A673 (cell line): Measurements from ENCODE around the gene RRAS2. TPM values are rescaled to one million over a fixed set of nuclear protein-coding genes. Genes with fewer than 3 reads are reported as not detected.

Experiments
- BruUV-seq: library from RNA; stranded (reverse); fragments of 400-500 nt; replicated peaks from 2 replicates; lab custom pipeline; 2021; lab: Mats Ljungman, UMichigan
- CTCF ChIA-PET: fragments of 300-600 bp; sonication (Branson Sonifier 250); formaldehyde crosslinking; loops from one replicate; lab custom pipeline; 2022; ENCODE audit warnings: antibody characterized with exemption; lab: Charles Lee
- POLR2A ChIA-PET: fragments of 300-600 bp; sonication (Branson Sonifier 250); formaldehyde crosslinking; loops from one replicate; lab custom pipeline; 2022; ENCODE audit warnings: antibody characterized with exemption; ENCODE audit not compliant: low non-redundant PET; lab: Charles Lee
- DNase-seq: peaks from one replicate; pipeline ENCODE4 v3.0.0-alpha.2; 2015; ENCODE audit warnings: low spot score
- H3K27ac ChIP-seq: fragments of 200-600 bp; sonication (generic); 2 replicates; pipeline ENCODE4 v1.5.1; 2016; ENCODE audit warnings: mixed run types, low read depth, mild to moderate bottlenecking, mixed read lengths, antibody characterized with exemption, low read length; ENCODE audit not compliant: poor library complexity, severe bottlenecking
- H3K27me3 ChIP-seq: fragments of 200-600 bp; sonication (generic); replicated peaks from 2 replicates; pipeline ENCODE4 v1.6.1; 2017; ENCODE audit warnings: mixed run types, low read depth, mild to moderate bottlenecking, mixed read lengths, antibody characterized with exemption, low read length; ENCODE audit not compliant: insufficient read depth, poor library complexity
- H3K36me3 ChIP-seq: fragments of 200-600 bp; sonication (generic); 2 replicates; pipeline ENCODE4 v1.6.1; 2016; ENCODE audit warnings: mixed run types, mild to moderate bottlenecking, mixed read lengths, antibody characterized with exemption, low read length; ENCODE audit not compliant: insufficient read depth, poor library complexity, severe bottlenecking
- H3K4me1 ChIP-seq: fragments of 200-600 bp; sonication (generic); 2 replicates; pipeline ENCODE4 v1.6.1; 2017; ENCODE audit warnings: mixed run types, mild to moderate bottlenecking, mixed read lengths, antibody characterized with exemption, low read length; ENCODE audit not compliant: insufficient read depth, poor library complexity, severe bottlenecking
- H3K4me3 ChIP-seq: fragments of 200-600 bp; sonication (generic); 2 replicates; pipeline ENCODE4 v1.5.1; 2016; ENCODE audit warnings: low read depth, mixed run types, mild to moderate bottlenecking, mixed read lengths, low read length; ENCODE audit not compliant: poor library complexity, severe bottlenecking
- H3K9me3 ChIP-seq: fragments of 200-600 bp; sonication (generic); 2 replicates; pipeline ENCODE4 v1.6.1; 2016; ENCODE audit warnings: mixed run types, low read depth, mild to moderate bottlenecking, mixed read lengths, antibody characterized with exemption, low read length; ENCODE audit not compliant: poor library complexity, severe bottlenecking
- CTCF ChIP-seq: fragments of 300-800, 200-600 bp; sonication (generic); conservative IDR thresholded peaks from 2 replicates; pipeline ENCODE4 v1.5.1; 2017; ENCODE audit warnings: low read depth, mild to moderate bottlenecking, antibody characterized with exemption, low read length, moderate library complexity, mixed read lengths
- EZH2 ChIP-seq: fragments of 200-600 bp; sonication (generic); IDR thresholded peaks from 2 replicates; pipeline ENCODE4 v1.6.1; 2017; ENCODE audit warnings: borderline replicate concordance, low read depth, mild to moderate bottlenecking, mixed read lengths, antibody characterized with exemption, low read length; ENCODE audit not compliant: poor library complexity, severe bottlenecking
- intact Hi-C: fragments of 100-400 bp; cut with micrococcal nuclease; formaldehyde crosslinking; loops from one replicate; pipeline ENCODE4 v1.10.0; 2022; ENCODE audit not compliant: unreplicated experiment
- total RNA-seq: library from RNA; stranded (reverse); gene quantifications from 2 replicates; pipeline ENCODE4 v1.2.3, GENCODE V29; 2021

The RRAS2 gene
- total RNA-seq, 1 experiment from 2014 or later: 23.3 TPM

DNA sequence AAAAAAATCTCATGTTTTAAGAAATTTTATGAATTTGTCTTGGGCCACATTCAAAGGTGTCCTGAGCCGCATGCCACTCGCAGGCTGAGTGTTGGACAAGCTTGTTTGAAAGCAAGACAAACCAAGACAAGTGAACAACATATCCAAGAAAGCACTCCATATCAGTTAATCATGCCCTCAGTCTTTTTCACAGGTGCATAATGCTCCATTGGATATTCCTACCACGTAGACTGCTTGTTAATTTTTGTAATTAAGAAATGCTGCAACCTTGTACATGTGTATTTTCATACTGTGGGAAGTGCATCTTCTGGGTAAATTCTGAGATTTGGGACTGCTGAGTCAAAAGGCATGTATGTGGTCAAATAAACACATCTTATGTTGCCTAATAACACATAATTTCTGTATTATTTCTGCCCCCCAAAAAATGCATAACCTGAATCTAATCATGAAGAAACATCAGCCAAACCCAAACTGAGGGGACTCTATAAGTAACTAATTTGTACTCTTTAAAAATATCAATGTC is 8.2 kb downstream of the RRAS2 start:
- Histone ChIP-seq H3K4me1 (peaks cover 15% of the 10 kb centered on the region), H3K27me3 (no peaks in the 10 kb centered on the region), H3K27ac (no peak overlapping the region), H3K9me3 (peaks cover 6% of the 10 kb centered on the region), H3K4me3 (no peak overlapping the region), H3K36me3 (no peaks in the 10 kb centered on the region)
- TF ChIP-seq CTCF (no peak), EZH2 (no peak)
- CTCF ChIA-PET: no interaction called here
- intact Hi-C loops: no loop called here
- POLR2A ChIA-PET: no interaction called here
- no TSS peak for BruUV-seq
- DNase-seq: no peak

GRCh38 chr11:14350215-14350614 is 8.8 kb downstream of the RRAS2 start:
- Histone ChIP-seq H3K27me3 (no peaks in the 10 kb centered on the region), H3K36me3 (no peaks in the 10 kb centered on the region), H3K27ac (no peak overlapping the region), H3K4me3 (no peak overlapping the region), H3K9me3 (peaks cover 6% of the 10 kb centered on the region), H3K4me1 (peaks cover 15% of the 10 kb centered on the region)
- DNase-seq: peak; percentile 91
- TF ChIP-seq EZH2: no peak
- TF ChIP-seq CTCF: no peak
- POLR2A ChIA-PET: no interaction called here
- no TSS peak for BruUV-seq
- CTCF ChIA-PET: no interaction called here
- intact Hi-C loops: no loop called here

- POLR2A ChIA-PET: no interaction called here
- DNase-seq: peak; percentile 14
- H3K9me3 ChIP-seq: peaks cover 6% of the 10 kb centered on the region
- no peaks in the 10 kb centered on the region for H3K27me3 ChIP-seq
- BruUV-seq: no TSS peak
- intact Hi-C loops: no loop called here
- TF ChIP-seq CTCF (no peak), EZH2 (no peak)
- no peak overlapping the region for H3K4me3 ChIP-seq
- H3K27ac ChIP-seq: no peak overlapping the region
- H3K36me3 ChIP-seq: no peaks in the 10 kb centered on the region
- peaks cover 15% of the 10 kb centered on the region for H3K4me1 ChIP-seq
- CTCF ChIA-PET: no interaction called here
Observed at GRCh38 chr11:14347991-14348390, 11.0 kb downstream of the RRAS2 start.
